ENCODE data around the gene NIPA2.

DNA sequence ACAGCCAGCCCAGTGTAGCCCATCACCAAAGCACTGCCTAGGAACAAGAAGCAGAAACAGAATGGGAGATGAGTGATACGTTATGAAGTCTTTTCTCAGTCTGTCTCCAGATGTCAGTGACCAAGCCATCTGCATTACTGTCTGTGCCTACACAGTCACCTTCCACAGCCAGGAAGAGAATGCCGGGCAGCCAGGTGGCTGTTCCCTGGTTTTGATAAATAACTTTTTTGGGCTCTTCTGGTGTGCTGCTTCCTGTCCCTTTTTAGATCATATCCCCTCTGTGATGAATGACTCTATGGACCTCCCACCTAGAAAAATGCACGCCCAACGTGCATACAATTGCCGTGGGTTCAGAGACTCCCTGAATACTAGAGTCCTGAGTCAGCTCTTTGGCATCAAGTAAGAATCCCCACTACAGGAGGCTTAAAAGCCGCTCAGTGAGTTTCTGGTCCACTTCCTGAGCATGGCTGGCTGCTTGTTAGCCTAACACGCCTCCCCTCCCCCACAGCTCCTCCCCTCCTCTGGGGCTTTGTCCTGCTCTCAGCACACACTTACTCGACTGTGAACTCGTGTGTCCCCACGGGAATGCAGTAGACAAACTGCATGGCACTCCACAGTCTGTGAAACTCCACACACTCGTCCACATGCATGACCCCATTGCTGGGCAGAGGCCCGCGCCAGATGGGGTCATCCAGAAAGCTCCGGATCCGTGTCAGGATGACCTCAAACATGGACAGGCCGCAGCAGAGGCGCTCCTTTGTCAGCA is 34.7 kb downstream of the NIPA2 start:
- TF ChIP-seq, protein P1, sequence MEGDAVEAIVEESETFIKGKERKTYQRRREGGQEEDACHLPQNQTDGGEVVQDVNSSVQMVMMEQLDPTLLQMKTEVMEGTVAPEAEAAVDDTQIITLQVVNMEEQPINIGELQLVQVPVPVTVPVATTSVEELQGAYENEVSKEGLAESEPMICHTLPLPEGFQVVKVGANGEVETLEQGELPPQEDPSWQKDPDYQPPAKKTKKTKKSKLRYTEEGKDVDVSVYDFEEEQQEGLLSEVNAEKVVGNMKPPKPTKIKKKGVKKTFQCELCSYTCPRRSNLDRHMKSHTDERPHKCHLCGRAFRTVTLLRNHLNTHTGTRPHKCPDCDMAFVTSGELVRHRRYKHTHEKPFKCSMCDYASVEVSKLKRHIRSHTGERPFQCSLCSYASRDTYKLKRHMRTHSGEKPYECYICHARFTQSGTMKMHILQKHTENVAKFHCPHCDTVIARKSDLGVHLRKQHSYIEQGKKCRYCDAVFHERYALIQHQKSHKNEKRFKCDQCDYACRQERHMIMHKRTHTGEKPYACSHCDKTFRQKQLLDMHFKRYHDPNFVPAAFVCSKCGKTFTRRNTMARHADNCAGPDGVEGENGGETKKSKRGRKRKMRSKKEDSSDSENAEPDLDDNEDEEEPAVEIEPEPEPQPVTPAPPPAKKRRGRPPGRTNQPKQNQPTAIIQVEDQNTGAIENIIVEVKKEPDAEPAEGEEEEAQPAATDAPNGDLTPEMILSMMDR (IDR thresholded peaks at IDR 0.05) = no peak
- TF ChIP-seq POLR2A (IDR thresholded peaks at IDR 0.05) = no peak

Data from uterus (tissue), 2 donors.